ENCODE data around the gene FAM168A.

FAM168A gene

GRCh38 chr11:73530109-73530508 is 67.8 kb downstream of the FAM168A start:
- Mint-ChIP-seq H3K4me1 (peaks cover 4% of the 10 kb centered on the region), H3K9me3 (no peaks in the 10 kb centered on the region), H3K36me3 (peaks cover 1% of the 10 kb centered on the region), H3K4me3 (no peak overlapping the region), H3K27ac (no peak overlapping the region), H3K27me3 (no peaks in the 10 kb centered on the region)
- DNase-seq (ENCODE audit: low spot score in 2 of 2) (no peak), ATAC-seq (ENCODE audit: low read depth) (peak; percentile 24)

GRCh38 chr11:73529204-73529530 is 68.7 kb downstream of the FAM168A start:
- H3K36me3 Mint-ChIP-seq: peaks cover 1% of the 10 kb centered on the region

GRCh38 chr11:73528483-73529203 is 69.3 kb downstream of the FAM168A start:
- no peak for ATAC-seq (ENCODE audit: low read depth)
- peak overlapping the region; percentile 51 for H3K4me3 Mint-ChIP-seq
- H3K4me1 Mint-ChIP-seq: peaks cover 4% of the 10 kb centered on the region
- no peaks in the 10 kb centered on the region for H3K9me3 Mint-ChIP-seq
- H3K27me3 Mint-ChIP-seq: no peaks in the 10 kb centered on the region
- peaks cover 1% of the 10 kb centered on the region for H3K36me3 Mint-ChIP-seq
- no peak overlapping the region for H3K27ac Mint-ChIP-seq
- DNase-seq (ENCODE audit: low spot score in 2 of 2): no peak

More at GRCh38 chr11:73529204-73529530, 68.7 kb downstream of the FAM168A start:
- ATAC-seq (ENCODE audit: low read depth) (no peak), DNase-seq (ENCODE audit: low spot score in 2 of 2) (no peak)
- H3K27me3 Mint-ChIP-seq: no peaks in the 10 kb centered on the region
- H3K4me3 Mint-ChIP-seq: no peak overlapping the region
- no peak overlapping the region for H3K27ac Mint-ChIP-seq
- no peaks in the 10 kb centered on the region for H3K9me3 Mint-ChIP-seq
- H3K4me1 Mint-ChIP-seq: peaks cover 4% of the 10 kb centered on the region

GRCh38 chr11:73528013-73528412 is 69.9 kb downstream of the FAM168A start:
- no peaks in the 10 kb centered on the region for H3K9me3 Mint-ChIP-seq
- H3K4me3 Mint-ChIP-seq: no peak overlapping the region
- no peak for ATAC-seq (ENCODE audit: low read depth)
- H3K4me1 Mint-ChIP-seq: peaks cover 4% of the 10 kb centered on the region
- no peak for DNase-seq (ENCODE audit: low spot score in 2 of 2)
- no peaks in the 10 kb centered on the region for H3K27me3 Mint-ChIP-seq
- H3K36me3 Mint-ChIP-seq: peaks cover 1% of the 10 kb centered on the region
- no peak overlapping the region for H3K27ac Mint-ChIP-seq

GRCh38 chr11:73525611-73526010 is 72.3 kb downstream of the FAM168A start:
- Mint-ChIP-seq H3K9me3 (no peaks in the 10 kb centered on the region), H3K27me3 (no peaks in the 10 kb centered on the region), H3K36me3 (peaks cover 1% of the 10 kb centered on the region), H3K4me3 (no peak overlapping the region), H3K4me1 (peaks cover 9% of the 10 kb centered on the region), H3K27ac (no peak overlapping the region)
- ATAC-seq (ENCODE audit: low read depth) (no peak), DNase-seq (ENCODE audit: low spot score in 2 of 2) (no peak)

GRCh38 chr11:73524774-73525173 is 73.1 kb downstream of the FAM168A start:
- Mint-ChIP-seq H3K4me1 (peaks cover 9% of the 10 kb centered on the region), H3K27ac (no peak overlapping the region), H3K9me3 (no peaks in the 10 kb centered on the region), H3K4me3 (no peak overlapping the region), H3K27me3 (no peaks in the 10 kb centered on the region), H3K36me3 (peaks cover 1% of the 10 kb centered on the region)
- DNase-seq (ENCODE audit: low spot score in 2 of 2) (no peak), ATAC-seq (ENCODE audit: low read depth) (no peak)

- no peaks in the 10 kb centered on the region for H3K9me3 Mint-ChIP-seq
- H3K27me3 Mint-ChIP-seq: no peaks in the 10 kb centered on the region
- no peak overlapping the region for H3K27ac Mint-ChIP-seq
- peaks cover 9% of the 10 kb centered on the region for H3K4me1 Mint-ChIP-seq
- no peak for ATAC-seq (ENCODE audit: low read depth)
- DNase-seq (ENCODE audit: low spot score in 2 of 2): no peak
- peaks cover 2% of the 10 kb centered on the region for H3K36me3 Mint-ChIP-seq
- H3K4me3 Mint-ChIP-seq: no peak overlapping the region
Observed at GRCh38 chr11:73521621-73522020, 76.3 kb downstream of the FAM168A start.

- no peak for DNase-seq (ENCODE audit: low spot score in 2 of 2)
- no peaks in the 10 kb centered on the region for H3K9me3 Mint-ChIP-seq
- peaks cover 2% of the 10 kb centered on the region for H3K36me3 Mint-ChIP-seq
- H3K27ac Mint-ChIP-seq: no peak overlapping the region
- H3K27me3 Mint-ChIP-seq: no peaks in the 10 kb centered on the region
- peaks cover 9% of the 10 kb centered on the region for H3K4me1 Mint-ChIP-seq
- H3K4me3 Mint-ChIP-seq: no peak overlapping the region
- ATAC-seq (ENCODE audit: low read depth): peak; percentile 37
Observed at GRCh38 chr11:73520353-73521061, 77.4 kb downstream of the FAM168A start.

GRCh38 chr11:73519266-73519665 is 78.6 kb downstream of the FAM168A start:
- no peak for ATAC-seq (ENCODE audit: low read depth)
- Mint-ChIP-seq H3K4me1 (peaks cover 12% of the 10 kb centered on the region), H3K4me3 (no peak overlapping the region), H3K27me3 (no peaks in the 10 kb centered on the region), H3K36me3 (peaks cover 6% of the 10 kb centered on the region), H3K27ac (no peak overlapping the region), H3K9me3 (no peaks in the 10 kb centered on the region)
- no peak for DNase-seq (ENCODE audit: low spot score in 2 of 2)

GRCh38 chr11:73518195-73518594 is 79.7 kb downstream of the FAM168A start:
- ATAC-seq (ENCODE audit: low read depth) (no peak), DNase-seq (ENCODE audit: low spot score in 2 of 2) (no peak)
- peaks cover 9% of the 10 kb centered on the region for H3K36me3 Mint-ChIP-seq
- no peaks in the 10 kb centered on the region for H3K27me3 Mint-ChIP-seq
- no peaks in the 10 kb centered on the region for H3K9me3 Mint-ChIP-seq
- no peak overlapping the region for H3K27ac Mint-ChIP-seq
- H3K4me3 Mint-ChIP-seq: no peak overlapping the region
- H3K4me1 Mint-ChIP-seq: peaks cover 12% of the 10 kb centered on the region

GRCh38 chr11:73516080-73516479 is 81.8 kb downstream of the FAM168A start:
- Mint-ChIP-seq H3K4me1 (peaks cover 7% of the 10 kb centered on the region), H3K4me3 (no peak overlapping the region), H3K27ac (no peak overlapping the region), H3K36me3 (peaks cover 9% of the 10 kb centered on the region), H3K9me3 (no peaks in the 10 kb centered on the region), H3K27me3 (no peaks in the 10 kb centered on the region)
- no peak for DNase-seq (ENCODE audit: low spot score in 2 of 2)
- no peak for ATAC-seq (ENCODE audit: low read depth)

- peaks cover 17% of the 10 kb centered on the region for H3K36me3 Mint-ChIP-seq
- no peak overlapping the region for H3K27ac Mint-ChIP-seq
- no peak for DNase-seq (ENCODE audit: low spot score in 2 of 2)
- H3K4me1 Mint-ChIP-seq: peaks cover 7% of the 10 kb centered on the region
- peaks cover 5% of the 10 kb centered on the region for H3K9me3 Mint-ChIP-seq
- H3K27me3 Mint-ChIP-seq: no peaks in the 10 kb centered on the region
- no peak for ATAC-seq (ENCODE audit: low read depth)
- H3K4me3 Mint-ChIP-seq: no peak overlapping the region
Observed at GRCh38 chr11:73513707-73514106, 84.2 kb downstream of the FAM168A start.

GRCh38 chr11:73510877-73511276 is 87.0 kb downstream of the FAM168A start:
- DNase-seq (ENCODE audit: low spot score in 2 of 2) (no peak), ATAC-seq (ENCODE audit: low read depth) (no peak)
- Mint-ChIP-seq H3K4me1 (peaks cover 10% of the 10 kb centered on the region), H3K27ac (no peak overlapping the region), H3K4me3 (no peak overlapping the region), H3K27me3 (no peaks in the 10 kb centered on the region), H3K9me3 (peaks cover 7% of the 10 kb centered on the region), H3K36me3 (peaks cover 19% of the 10 kb centered on the region)

GRCh38 chr11:73510106-73510505 is 87.8 kb downstream of the FAM168A start:
- Mint-ChIP-seq H3K27ac (no peak overlapping the region), H3K27me3 (no peaks in the 10 kb centered on the region), H3K36me3 (peaks cover 21% of the 10 kb centered on the region), H3K4me3 (no peak overlapping the region), H3K9me3 (peaks cover 7% of the 10 kb centered on the region), H3K4me1 (peaks cover 10% of the 10 kb centered on the region)
- no peak for DNase-seq (ENCODE audit: low spot score in 2 of 2)
- no peak for ATAC-seq (ENCODE audit: low read depth)

- H3K36me3 Mint-ChIP-seq: peaks cover 21% of the 10 kb centered on the region
- DNase-seq (ENCODE audit: low spot score in 2 of 2): no peak
- ATAC-seq (ENCODE audit: low read depth): no peak
- H3K27me3 Mint-ChIP-seq: no peaks in the 10 kb centered on the region
- no peak overlapping the region for H3K4me3 Mint-ChIP-seq
- H3K4me1 Mint-ChIP-seq: peaks cover 10% of the 10 kb centered on the region
- H3K9me3 Mint-ChIP-seq: peaks cover 10% of the 10 kb centered on the region
- H3K27ac Mint-ChIP-seq: no peak overlapping the region
Observed at GRCh38 chr11:73509188-73509587, 88.7 kb downstream of the FAM168A start.

Measured in memory B cell (primary cell).